H9 (cell line): ENCODE results near the gene PIRT. TPM values are rescaled to one million over a fixed set of nuclear protein-coding genes. Genes with fewer than 3 reads are reported as not detected.

Experiments
- DNase-seq: peaks from one replicate; pipeline ENCODE4 v3.0.0-alpha.2; 2017
- H2AFZ ChIP-seq: one replicate; pipeline ENCODE4 v1.6.1; 2013; ENCODE audit warnings: mild to moderate bottlenecking, low read length, control low read depth, moderate library complexity
- H2AK5ac ChIP-seq: 2 replicates; pipeline ENCODE4 v1.6.1; 2013; ENCODE audit warnings: low read length, control low read depth, mixed read lengths; ENCODE audit not compliant: insufficient read length
- H2BK120ac ChIP-seq: one replicate; pipeline ENCODE4 v1.6.1; 2013; ENCODE audit warnings: low read depth, mild to moderate bottlenecking, low read length, control low read depth, inconsistent platforms; ENCODE audit not compliant: poor library complexity, severe bottlenecking
- H2BK12ac ChIP-seq: 2 replicates; pipeline ENCODE4 v1.6.1; 2013; ENCODE audit warnings: low read length, control low read depth, mixed read lengths, low read depth; ENCODE audit not compliant: insufficient read length
- H2BK15ac ChIP-seq: 2 replicates; pipeline ENCODE4 v1.6.1; 2013; ENCODE audit warnings: low read depth, low read length, control low read depth
- H2BK20ac ChIP-seq: one replicate; pipeline ENCODE4 v1.6.1; 2013; ENCODE audit warnings: low read depth, mild to moderate bottlenecking, low read length, control low read depth, inconsistent platforms; ENCODE audit not compliant: poor library complexity, severe bottlenecking
- H2BK5ac ChIP-seq: 2 replicates; pipeline ENCODE4 v1.6.1; 2013; ENCODE audit warnings: low read length, control low read depth, mixed read lengths; ENCODE audit not compliant: insufficient read length
- H3K14ac ChIP-seq: 2 replicates; pipeline ENCODE4 v1.6.1; 2013; ENCODE audit warnings: low read length, control low read depth; ENCODE audit not compliant: insufficient read depth
- H3K18ac ChIP-seq: 2 replicates; pipeline ENCODE4 v1.6.1; 2013; ENCODE audit warnings: low read depth, mild to moderate bottlenecking, mixed read lengths, low read length, control low read depth; ENCODE audit not compliant: insufficient read length
- H3K23ac ChIP-seq: 2 replicates; pipeline ENCODE4 v1.6.1; 2013; ENCODE audit warnings: low read length, control low read depth, mixed read lengths, low read depth; ENCODE audit not compliant: insufficient read length
- H3K23me2 ChIP-seq: 2 replicates; pipeline ENCODE4 v1.6.1; 2013; ENCODE audit warnings: low read depth, mild to moderate bottlenecking, mixed read lengths, low read length, control low read depth; ENCODE audit not compliant: insufficient read length, poor library complexity, severe bottlenecking
- H3K27ac ChIP-seq: 2 replicates; pipeline ENCODE4 v1.5.1; 2013; ENCODE audit warnings: low read length, control low read depth, mixed read lengths, low read depth; ENCODE audit not compliant: insufficient read length
- H3K27me3 ChIP-seq: 2 replicates; pipeline ENCODE4 v1.6.1; 2013; ENCODE audit warnings: low read length, control low read depth, inconsistent platforms; ENCODE audit not compliant: insufficient read depth
- H3K4ac ChIP-seq: 2 replicates; pipeline ENCODE4 v1.6.1; 2013; ENCODE audit warnings: low read depth, mild to moderate bottlenecking, control low read depth, inconsistent platforms, low read length, moderate library complexity
- H3K4me1 ChIP-seq: 2 replicates; pipeline ENCODE4 v1.6.1; 2013; ENCODE audit warnings: low read length, control low read depth, inconsistent platforms; ENCODE audit not compliant: insufficient read depth
- H3K4me2 ChIP-seq: 2 replicates; pipeline ENCODE4 v1.6.1; 2013; ENCODE audit warnings: low read length, control low read depth, mixed read lengths; ENCODE audit not compliant: insufficient read length, insufficient read depth
- H3K56ac ChIP-seq: 2 replicates; pipeline ENCODE4 v1.6.1; 2013; ENCODE audit warnings: low read depth, mild to moderate bottlenecking, mixed read lengths, low read length, control low read depth; ENCODE audit not compliant: insufficient read length
- H3K79me1 ChIP-seq: 2 replicates; pipeline ENCODE4 v1.6.1; 2013; ENCODE audit warnings: low read depth, mild to moderate bottlenecking, moderate library complexity, low read length, control low read depth, inconsistent platforms; ENCODE audit not compliant: insufficient read depth, poor library complexity, severe bottlenecking
- H3K79me2 ChIP-seq: 2 replicates; pipeline ENCODE4 v1.6.1; 2013; ENCODE audit warnings: low read length, control low read depth, inconsistent platforms; ENCODE audit not compliant: insufficient read depth
- H3K9ac ChIP-seq: 2 replicates; pipeline ENCODE4 v1.6.1; 2013; ENCODE audit warnings: low read length, control low read depth, mixed read lengths; ENCODE audit not compliant: insufficient read length; ENCODE audit errors: extremely low read depth
- H3K9me3 ChIP-seq: one replicate; pipeline ENCODE4 v1.6.1; 2013; ENCODE audit warnings: low read depth, low read length, inconsistent platforms; ENCODE audit not compliant: control insufficient read depth
- H3T11ph ChIP-seq: one replicate; pipeline ENCODE4 v1.6.1; 2013; ENCODE audit warnings: mild to moderate bottlenecking, low read length, control low read depth, inconsistent platforms
- H4K20me1 ChIP-seq: one replicate; pipeline ENCODE4 v1.6.1; 2013; ENCODE audit not compliant: control insufficient read depth, insufficient read length, insufficient read depth
- H4K5ac ChIP-seq: 2 replicates; pipeline ENCODE4 v1.6.1; 2013; ENCODE audit warnings: low read depth, mild to moderate bottlenecking, mixed read lengths, low read length, control low read depth; ENCODE audit not compliant: insufficient read length
- H4K8ac ChIP-seq: replicated peaks from 2 replicates; pipeline ENCODE4 v1.6.1; 2013; ENCODE audit warnings: low read length, control low read depth, mixed read lengths, low read depth; ENCODE audit not compliant: insufficient read length
- H4K91ac ChIP-seq: 2 replicates; pipeline ENCODE4 v1.6.1; 2013; ENCODE audit warnings: low read depth, mild to moderate bottlenecking, moderate library complexity, mixed read lengths, low read length, control low read depth; ENCODE audit not compliant: insufficient read length
- H3K27ac Mint-ChIP-seq, 3 experiments: 2 replicates in 2 of 3; 3 replicates in 1 of 3; pipeline ENCODE4 v1.8.0; 2020 to 2021; ENCODE audit warnings: mixed read lengths in 3 of 3, mild to moderate bottlenecking in 1 of 3, moderate library complexity in 1 of 3
- H3K27me3 Mint-ChIP-seq: 2 replicates; pipeline ENCODE4 v1.8.0; 2021; ENCODE audit warnings: low read depth, mild to moderate bottlenecking, moderate library complexity, mixed read lengths
- H3K36me3 Mint-ChIP-seq, 3 experiments: 2 replicates in 2 of 3; 3 replicates in 1 of 3; pipeline ENCODE4 v1.8.0; 2020 to 2021; ENCODE audit warnings: low read depth in 3 of 3, mixed read lengths in 3 of 3; ENCODE audit not compliant: insufficient read depth in 1 of 3
- H3K4me1 Mint-ChIP-seq, 2 experiments: 2 replicates each; pipeline ENCODE4 v1.8.0; 2020; ENCODE audit warnings: mixed read lengths in 2 of 2
- H3K4me3 Mint-ChIP-seq, 2 experiments: 2 replicates in 1 of 2; 3 replicates in 1 of 2; pipeline ENCODE4 v1.8.0; 2020 to 2021; ENCODE audit warnings: mild to moderate bottlenecking in 2 of 2, mixed read lengths in 2 of 2, moderate library complexity in 1 of 2
- H3K9me3 Mint-ChIP-seq, 2 experiments: 2 replicates in 1 of 2; 3 replicates in 1 of 2; pipeline ENCODE4 v1.8.0; 2020; ENCODE audit warnings: mild to moderate bottlenecking in 2 of 2, mixed read lengths in 2 of 2, moderate library complexity in 1 of 2
- WGBS: extraction: QIAGEN DNeasy Blood & Tissue Kit; methylation state at CpG from one replicate; pipeline ENCODE4 v1.1.7; 2013; ENCODE audit warnings: missing lambda C conversion rate, low lambda C conversion rate, mixed read lengths; ENCODE audit not compliant: insufficient read length; ENCODE audit errors: extremely low coverage; 5-methylcytosine and 5-hydroxymethylcytosine counted together
- total RNA-seq: library from RNA; stranded (reverse); gene quantifications from 2 replicates; pipeline ENCODE4 v1.2.1, GENCODE V29; 2021
- TF ChIP-seq, protein P1 (sequence below): fragments of 200-600 bp; sonication (generic); conservative IDR thresholded peaks from 3 replicates; pipeline ENCODE4 v1.8.0; 2021; ENCODE audit warnings: antibody characterized with exemption, mild to moderate bottlenecking

The PIRT gene
- total RNA-seq, 1 experiment from 2014 or later, result not detected

- H4K8ac ChIP-seq, result no peak overlapping the region
- no peak overlapping the region for H3K18ac ChIP-seq
- no peak overlapping the region for H2AFZ ChIP-seq
- H3K79me1 ChIP-seq, result no peaks in the 10 kb centered on the region
- H4K91ac ChIP-seq, result no peak overlapping the region
- H3K27me3 Mint-ChIP-seq, result no peaks in the 10 kb centered on the region; the same call in 1 of the 2 replicates
- H3K9me3 ChIP-seq, result no peaks in the 10 kb centered on the region
- H3K4me1 Mint-ChIP-seq, result peaks cover 7 to 9% of the 10 kb centered on the region in 2 experiments
- no peak for DNase-seq
- no peak overlapping the region for H2BK15ac ChIP-seq
- no peak overlapping the region for H3K56ac ChIP-seq
- no peak overlapping the region for H3K14ac ChIP-seq
- no peak overlapping the region for H3K4me2 ChIP-seq
- H2AK5ac ChIP-seq, result no peak overlapping the region
- H3K27me3 ChIP-seq, result no peaks in the 10 kb centered on the region
- no peak overlapping the region for H3K4ac ChIP-seq
- no peak overlapping the region for H2BK120ac ChIP-seq
- H3K27ac Mint-ChIP-seq, result no peak overlapping the region
- H3K4me1 ChIP-seq, result no peaks in the 10 kb centered on the region
- no peak overlapping the region for H4K5ac ChIP-seq
- TF ChIP-seq, protein P1, sequence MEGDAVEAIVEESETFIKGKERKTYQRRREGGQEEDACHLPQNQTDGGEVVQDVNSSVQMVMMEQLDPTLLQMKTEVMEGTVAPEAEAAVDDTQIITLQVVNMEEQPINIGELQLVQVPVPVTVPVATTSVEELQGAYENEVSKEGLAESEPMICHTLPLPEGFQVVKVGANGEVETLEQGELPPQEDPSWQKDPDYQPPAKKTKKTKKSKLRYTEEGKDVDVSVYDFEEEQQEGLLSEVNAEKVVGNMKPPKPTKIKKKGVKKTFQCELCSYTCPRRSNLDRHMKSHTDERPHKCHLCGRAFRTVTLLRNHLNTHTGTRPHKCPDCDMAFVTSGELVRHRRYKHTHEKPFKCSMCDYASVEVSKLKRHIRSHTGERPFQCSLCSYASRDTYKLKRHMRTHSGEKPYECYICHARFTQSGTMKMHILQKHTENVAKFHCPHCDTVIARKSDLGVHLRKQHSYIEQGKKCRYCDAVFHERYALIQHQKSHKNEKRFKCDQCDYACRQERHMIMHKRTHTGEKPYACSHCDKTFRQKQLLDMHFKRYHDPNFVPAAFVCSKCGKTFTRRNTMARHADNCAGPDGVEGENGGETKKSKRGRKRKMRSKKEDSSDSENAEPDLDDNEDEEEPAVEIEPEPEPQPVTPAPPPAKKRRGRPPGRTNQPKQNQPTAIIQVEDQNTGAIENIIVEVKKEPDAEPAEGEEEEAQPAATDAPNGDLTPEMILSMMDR, result no peak
- no peak overlapping the region for H3K9ac ChIP-seq
- H3K4me3 Mint-ChIP-seq, result no peak overlapping the region
- H4K20me1 ChIP-seq, result no peaks in the 10 kb centered on the region
- no peaks in the 10 kb centered on the region for H3K36me3 Mint-ChIP-seq
- no peak overlapping the region for H2BK20ac ChIP-seq
- no peaks in the 10 kb centered on the region for H3K79me2 ChIP-seq
- H3K23ac ChIP-seq, result no peak overlapping the region
- no peak overlapping the region for H3T11ph ChIP-seq
- no peaks in the 10 kb centered on the region for H3K23me2 ChIP-seq
- no CpG with 5 or more reads among the region's 4 CpGs for WGBS
- H2BK5ac ChIP-seq, result no peak overlapping the region
- H3K9me3 Mint-ChIP-seq, result no peaks in the 10 kb centered on the region
- no peak overlapping the region for H3K27ac ChIP-seq
- no peak overlapping the region for H2BK12ac ChIP-seq
These were observed 28.3 kb downstream of the PIRT start for GRCh38 chr17:10809605-10810004.
